HG03457 (cell line): ENCODE measurements around the gene SBNO2.

Experiments
- ATAC-seq: cut with Tn5 transposase; IDR thresholded peaks from one replicate; pipeline ENCODE4 v1.9.1; 2021; ENCODE audit warnings: moderate number of reproducible peaks; ENCODE audit not compliant: unreplicated experiment

Gene SBNO2

GRCh38 chr19:1156305-1156801 lies 17.7 kb downstream of the SBNO2 start:
- ATAC-seq = no peak

GRCh38 chr19:1155352-1156304 lies 18.4 kb downstream of the SBNO2 start:
- no peak for ATAC-seq

DNA sequence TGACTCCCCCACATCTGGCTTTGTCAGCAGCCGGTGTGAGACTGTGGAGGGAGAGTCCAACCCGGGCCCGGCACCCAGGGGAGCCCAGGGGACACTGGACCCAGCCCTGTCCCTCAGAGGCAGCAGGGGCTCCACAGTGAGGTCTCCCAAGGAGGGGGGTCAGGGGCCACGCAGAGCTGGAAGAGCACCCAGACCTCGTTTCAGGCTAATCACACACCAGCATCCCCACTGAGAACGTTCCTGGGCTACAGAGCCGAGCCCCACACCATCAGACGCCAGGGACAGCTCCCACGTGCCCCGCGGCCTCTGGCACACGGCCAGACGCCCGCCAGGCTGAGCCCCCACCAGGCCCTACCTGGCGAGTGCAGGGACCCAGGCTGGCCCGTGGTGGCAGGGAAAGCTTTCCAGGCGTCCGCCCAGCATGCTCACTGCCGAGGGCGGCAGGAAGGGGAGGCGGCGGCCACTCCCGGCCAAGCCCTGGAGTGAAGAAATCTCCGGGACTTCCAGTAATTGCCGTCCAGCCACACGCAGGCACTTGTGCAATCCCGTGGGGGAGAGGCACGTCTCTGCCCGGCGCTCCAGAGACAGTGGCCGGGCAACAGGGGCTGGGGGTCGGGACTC lies 19.2 kb downstream of the SBNO2 start:
- ATAC-seq = no peak

GRCh38 chr19:1153891-1154730 lies 20.0 kb downstream of the SBNO2 start:
- no peak for ATAC-seq

DNA sequence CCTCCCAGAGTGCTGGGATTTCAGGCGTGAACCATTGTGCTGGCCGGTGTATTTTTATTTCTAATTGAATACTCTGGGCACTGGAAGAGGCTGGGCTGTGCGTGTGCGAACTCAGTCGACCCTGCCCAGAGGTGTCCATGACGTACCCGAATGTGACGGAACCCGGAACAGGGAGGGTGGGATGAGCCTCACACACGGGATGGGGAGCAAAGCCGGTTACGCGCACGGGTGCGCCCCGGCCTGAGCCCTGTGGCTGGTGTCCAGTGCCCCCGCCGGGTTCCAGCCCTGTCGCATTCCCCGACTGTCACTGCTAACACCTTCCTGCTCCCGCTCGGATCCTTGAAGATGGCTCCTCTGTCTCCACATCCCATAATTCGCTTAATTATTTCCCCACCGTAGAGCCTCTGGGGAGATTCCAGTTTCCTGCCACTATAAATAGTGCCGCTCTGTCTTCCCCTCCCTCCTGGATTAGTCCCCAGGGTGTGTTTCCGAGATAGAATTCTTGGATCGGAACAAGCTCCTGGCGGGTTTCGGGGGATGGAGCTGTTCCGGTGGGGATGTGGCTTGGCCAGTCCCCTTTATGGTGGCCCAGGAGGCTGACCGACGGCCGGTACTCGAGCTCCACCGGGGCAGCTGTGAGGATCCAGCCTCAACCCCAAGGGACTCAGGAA lies 22.0 kb downstream of the SBNO2 start:
- no peak for ATAC-seq

GRCh38 chr19:1151037-1151724 lies 22.9 kb downstream of the SBNO2 start:
- ATAC-seq = no peak

- no peak for ATAC-seq
Measured at GRCh38 chr19:1150333-1151036, 23.6 kb downstream of the SBNO2 start.

- ATAC-seq = no peak
Measured at GRCh38 chr19:1149259-1150045, 24.6 kb downstream of the SBNO2 start.

DNA sequence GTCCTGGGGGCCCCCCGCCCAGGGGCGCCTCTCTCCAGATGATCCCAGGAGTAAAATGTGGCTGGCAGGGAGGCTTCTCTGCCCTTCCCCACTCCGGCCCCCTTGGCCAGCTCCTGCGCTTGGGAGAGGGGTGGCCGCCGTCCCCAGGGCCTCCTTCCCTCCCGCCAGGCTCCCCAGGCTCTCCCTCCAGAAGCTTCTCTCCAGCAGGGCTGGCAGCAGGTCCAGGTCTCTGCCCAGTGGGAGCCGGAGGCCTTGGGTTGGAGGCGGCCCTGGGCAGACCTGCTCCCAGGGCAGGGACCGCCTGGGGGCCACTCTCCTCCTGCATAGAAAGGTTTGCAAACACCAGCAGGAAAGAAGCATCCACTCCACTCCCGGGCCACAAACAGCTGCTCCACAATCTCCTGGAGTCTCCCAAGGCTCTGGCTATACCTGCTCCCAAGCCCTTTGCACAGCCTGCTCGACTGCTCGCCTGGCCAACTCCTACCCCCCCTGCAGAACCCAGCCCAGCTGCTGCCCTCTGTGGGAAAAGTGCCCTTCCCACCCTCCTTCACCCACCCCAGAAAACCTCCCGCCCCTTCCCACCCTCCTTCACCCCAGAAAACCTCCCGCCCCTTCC lies 26.0 kb downstream of the SBNO2 start:
- ATAC-seq = no peak

GRCh38 chr19:1146858-1147780 lies 26.9 kb downstream of the SBNO2 start:
- ATAC-seq = no peak

DNA sequence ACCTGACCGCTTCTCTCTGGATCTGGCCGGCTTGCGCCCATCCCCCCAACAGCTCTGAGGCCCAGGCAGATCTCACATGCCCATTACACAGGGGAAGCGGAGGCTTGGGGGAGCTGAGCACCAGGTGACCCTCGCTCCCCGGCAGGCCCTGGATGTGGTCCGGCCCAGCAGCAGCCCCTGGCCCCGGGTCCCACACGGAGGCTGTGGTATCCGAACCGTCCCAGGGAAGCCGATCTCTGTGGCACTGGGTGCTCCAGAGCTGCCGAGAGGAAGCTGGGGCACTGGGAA lies 27.7 kb downstream of the SBNO2 start:
- ATAC-seq = no peak

- ATAC-seq = no peak
Measured at GRCh38 chr19:1145635-1146411, 28.2 kb downstream of the SBNO2 start.

DNA sequence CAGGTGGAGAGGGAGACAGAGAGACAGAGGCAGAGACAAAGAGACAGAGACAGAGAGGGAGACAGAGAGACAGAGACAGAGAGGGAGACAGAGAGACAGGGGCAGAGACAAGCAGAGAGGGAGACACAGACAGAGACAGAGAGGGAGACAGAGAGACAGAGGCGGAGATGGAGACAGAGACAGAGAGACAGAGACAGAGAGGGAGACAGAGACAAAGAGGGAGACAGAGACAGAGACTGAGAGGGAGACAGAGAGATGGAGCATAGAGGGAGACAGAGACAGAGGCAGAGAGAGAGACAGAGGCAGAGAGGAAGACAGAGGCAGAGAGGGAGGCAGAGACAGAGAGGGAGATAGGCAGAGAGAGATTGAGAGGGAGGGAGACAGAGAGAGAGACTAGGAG lies 29.3 kb downstream of the SBNO2 start:
- ATAC-seq = no peak

DNA sequence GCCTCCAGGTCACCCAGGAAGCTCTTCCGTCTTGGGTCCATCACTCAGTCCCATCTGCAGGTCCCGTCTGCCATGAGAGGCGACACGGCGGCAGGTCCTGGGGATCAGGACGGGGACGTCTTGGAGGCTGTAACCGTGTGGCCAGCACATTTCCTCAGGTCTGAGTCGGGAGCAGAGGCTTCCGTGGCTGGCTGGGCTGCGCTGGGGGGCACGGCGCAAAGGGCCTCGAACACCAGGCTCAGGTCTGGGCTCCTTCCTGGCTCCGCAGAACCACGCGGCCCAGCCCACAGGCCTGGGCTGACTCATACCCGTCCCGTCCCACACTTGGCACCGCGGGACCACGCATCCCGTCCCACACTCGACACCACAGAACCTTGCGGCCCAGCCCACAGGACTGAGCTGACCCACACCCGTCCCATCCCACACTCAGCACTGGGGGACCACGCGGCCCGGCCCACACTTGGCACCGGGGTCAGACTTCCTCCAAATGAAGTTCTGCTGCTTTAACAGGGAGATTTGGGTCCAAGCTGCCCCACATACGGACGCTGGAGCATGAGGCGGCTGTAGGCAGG lies 30.2 kb downstream of the SBNO2 start:
- no peak for ATAC-seq

- no peak for ATAC-seq
Measured at GRCh38 chr19:1141944-1142343, 32.1 kb downstream of the SBNO2 start.

GRCh38 chr19:1140272-1141027 lies 33.6 kb downstream of the SBNO2 start:
- no peak for ATAC-seq
